ENCODE measurements around the gene IRF4.
"Not testable (repeated sequence)": the region's sequence is repeated elsewhere in the genome, so short reads cannot be mapped to it uniquely, and the experiment has no call there.

Gene IRF4

GRCh38 chr6:423055-423798 lies 31.7 kb downstream of the IRF4 start:
- no peak for DNase-seq

- DNase-seq, result no peak
Measured at GRCh38 chr6:423799-424345, 32.3 kb downstream of the IRF4 start.

GRCh38 chr6:424741-425417 lies 33.3 kb downstream of the IRF4 start:
- no peak for DNase-seq

- not testable (repeated sequence) for DNase-seq
Measured at GRCh38 chr6:425418-425788, 33.9 kb downstream of the IRF4 start.

GRCh38 chr6:426198-426738 lies 34.7 kb downstream of the IRF4 start:
- DNase-seq, result not testable (repeated sequence)

GRCh38 chr6:428047-428603 lies 36.6 kb downstream of the IRF4 start:
- DNase-seq, result no peak

GRCh38 chr6:429515-430121 lies 38.1 kb downstream of the IRF4 start:
- no peak for DNase-seq

GRCh38 chr6:431504-431903 lies 40.0 kb downstream of the IRF4 start:
- no peak for DNase-seq

- DNase-seq, result no peak
Measured at GRCh38 chr6:431986-432385, 40.4 kb downstream of the IRF4 start.

- DNase-seq, result no peak
Measured at GRCh38 chr6:434051-434705, 42.6 kb downstream of the IRF4 start.

- DNase-seq, result no peak
Measured at GRCh38 chr6:435441-436307, 44.1 kb downstream of the IRF4 start.

GRCh38 chr6:436308-437036 lies 44.9 kb downstream of the IRF4 start:
- no peak for DNase-seq

- DNase-seq, result no peak
Measured at GRCh38 chr6:437037-437392, 45.5 kb downstream of the IRF4 start.

GRCh38 chr6:438634-439170 lies 47.1 kb downstream of the IRF4 start:
- DNase-seq, result no peak

- DNase-seq, result no peak
Measured at GRCh38 chr6:439641-440167, 48.2 kb downstream of the IRF4 start.

- no peak for DNase-seq
Measured at GRCh38 chr6:441126-441920, 49.8 kb downstream of the IRF4 start.

- no peak for DNase-seq
Measured at GRCh38 chr6:443621-444159, 52.1 kb downstream of the IRF4 start.

- no peak for DNase-seq
Measured at GRCh38 chr6:444653-445275, 53.2 kb downstream of the IRF4 start.
